ENCODE results near the gene FZR1.

The FZR1 gene

DNA sequence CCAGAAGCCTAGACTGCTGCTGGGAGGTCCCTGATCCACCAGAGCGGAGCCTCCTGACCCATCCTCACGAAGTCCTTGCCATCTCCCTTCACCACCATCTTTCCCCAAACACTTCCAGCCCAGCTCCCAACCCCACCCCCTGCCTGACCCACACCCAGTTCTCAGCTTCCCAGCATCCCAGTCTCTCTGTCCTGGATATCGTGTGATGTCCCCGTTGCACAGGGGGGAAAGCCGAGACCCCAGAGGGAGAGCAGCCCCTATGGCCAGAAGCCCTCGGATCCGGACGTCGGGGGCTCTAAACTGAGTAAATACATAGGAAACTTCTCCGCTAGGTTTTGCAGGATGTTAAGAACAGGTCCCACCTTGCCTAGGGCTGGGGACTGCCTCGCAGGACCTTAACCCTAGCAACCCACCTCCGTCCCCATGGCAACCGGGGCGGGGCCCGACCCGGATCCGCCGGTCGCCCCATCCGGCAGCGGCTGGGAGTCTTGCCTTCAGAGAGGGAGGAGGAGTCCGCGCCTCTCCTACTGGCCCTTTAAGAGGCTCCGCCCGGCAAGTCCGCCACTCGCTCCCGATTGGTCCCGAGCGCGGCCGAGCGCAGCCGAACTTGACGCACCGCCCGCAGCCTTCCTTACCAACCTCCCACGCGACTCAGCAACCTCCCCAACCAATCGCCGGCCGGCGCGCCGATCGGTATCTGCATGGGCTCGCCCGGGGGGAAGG, 66.2 kb downstream of the FZR1 start:
- no peak for TF ChIP-seq CTCF (IDR thresholded peaks at IDR 0.05; ENCODE audit: extremely low read depth, insufficient read depth, missing control alignments)
- in situ Hi-C loops (cut with MboI; ENCODE audit: low pct_unique_long_range_greater_than_20kb, low sequenced_read_pairs, unreplicated experiment), result no loop called here
- peak; percentile 99 for DNase-seq (ENCODE audit: low spot score)

GRCh38 chr19:3572855-3573161, 66.7 kb downstream of the FZR1 start, which contains the start of gene HMG20B:
Gene HMG20B, plus strand, starts transcription at chr19:3572944. Its CDS starts 366 bp downstream, at chr19:3573310.
- in situ Hi-C loops (cut with MboI; ENCODE audit: low pct_unique_long_range_greater_than_20kb, low sequenced_read_pairs, unreplicated experiment), result no loop called here
- TF ChIP-seq CTCF (IDR thresholded peaks at IDR 0.05; ENCODE audit: extremely low read depth, insufficient read depth, missing control alignments), result no peak
- DNase-seq (ENCODE audit: low spot score), result no peak

DNA sequence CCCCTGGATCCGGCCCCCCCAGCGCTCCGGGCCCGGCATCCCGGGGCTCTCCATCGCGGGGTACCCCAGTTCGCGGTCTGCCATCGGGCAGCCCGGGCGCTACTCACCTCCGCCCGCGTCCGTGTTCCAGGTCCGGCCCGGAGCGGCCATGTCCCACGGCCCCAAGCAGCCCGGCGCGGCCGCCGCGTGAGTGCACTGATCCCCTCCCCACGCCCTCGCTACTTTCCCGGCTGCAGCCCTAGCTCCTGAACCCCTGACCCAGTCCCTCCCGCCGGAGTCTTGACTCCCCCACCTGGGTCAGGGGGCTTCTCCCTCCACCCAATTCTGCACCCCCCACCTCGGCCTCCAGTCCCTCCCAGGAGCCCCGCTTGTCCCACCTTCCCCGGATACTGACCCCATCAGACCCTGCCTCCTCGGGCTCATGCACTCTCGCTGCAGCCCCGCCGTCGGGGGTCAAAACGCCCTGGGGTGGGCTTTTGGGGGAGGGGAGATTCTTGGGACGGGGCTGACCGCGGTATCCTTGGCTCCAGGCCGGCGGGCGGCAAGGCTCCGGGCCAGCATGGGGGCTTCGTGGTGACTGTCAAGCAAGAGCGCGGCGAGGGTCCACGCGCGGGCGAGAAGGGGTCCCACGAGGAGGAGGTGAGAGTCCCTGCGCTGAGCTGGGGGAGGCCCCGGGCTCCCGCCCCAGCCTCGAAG, 67.2 kb downstream of the FZR1 start:
- TF ChIP-seq CTCF (IDR thresholded peaks at IDR 0.05; ENCODE audit: extremely low read depth, insufficient read depth, missing control alignments), result no peak
- no peak for DNase-seq (ENCODE audit: low spot score)
- in situ Hi-C loops (cut with MboI; ENCODE audit: low pct_unique_long_range_greater_than_20kb, low sequenced_read_pairs, unreplicated experiment), result no loop called here

DNA sequence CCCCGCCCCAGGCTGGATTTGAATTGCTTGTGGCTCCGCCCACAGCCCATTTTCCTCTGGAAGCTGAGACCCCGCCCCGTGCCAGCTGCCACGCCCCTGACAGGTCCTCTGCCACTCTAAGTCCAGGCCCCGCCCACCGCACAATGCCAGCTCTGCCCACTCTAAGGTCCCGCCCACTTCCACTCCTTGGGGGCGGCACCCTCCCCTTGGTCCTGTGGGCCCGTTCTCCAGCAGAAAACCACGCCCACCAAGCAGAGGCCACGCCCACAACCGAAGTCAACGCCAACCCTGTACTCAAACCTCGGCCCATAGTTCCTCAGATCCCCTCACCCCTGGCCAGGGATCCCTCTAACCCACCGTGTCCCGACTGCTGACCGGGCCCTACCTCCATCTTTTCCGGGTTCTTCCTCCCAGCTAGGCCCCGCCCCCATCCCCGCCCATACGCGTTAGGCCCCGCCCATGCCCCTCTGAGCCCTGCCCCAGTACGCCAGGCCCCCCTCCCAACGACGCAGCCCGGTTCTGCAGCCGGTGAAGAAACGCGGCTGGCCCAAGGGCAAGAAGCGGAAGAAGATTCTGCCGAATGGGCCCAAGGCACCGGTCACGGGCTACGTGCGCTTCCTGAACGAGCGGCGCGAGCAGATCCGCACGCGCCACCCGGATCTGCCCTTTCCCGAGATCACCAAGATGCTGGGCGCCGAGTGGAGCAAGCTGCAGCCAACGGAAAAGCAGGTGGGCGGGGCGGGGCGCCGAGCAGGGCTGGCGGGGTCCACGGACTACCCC, 67.9 kb downstream of the FZR1 start:
- TF ChIP-seq CTCF (IDR thresholded peaks at IDR 0.05; ENCODE audit: extremely low read depth, insufficient read depth, missing control alignments), result no peak
- in situ Hi-C loops (cut with MboI; ENCODE audit: low pct_unique_long_range_greater_than_20kb, low sequenced_read_pairs, unreplicated experiment), result no loop called here
- DNase-seq (ENCODE audit: low spot score), result peak; percentile 95

DNA sequence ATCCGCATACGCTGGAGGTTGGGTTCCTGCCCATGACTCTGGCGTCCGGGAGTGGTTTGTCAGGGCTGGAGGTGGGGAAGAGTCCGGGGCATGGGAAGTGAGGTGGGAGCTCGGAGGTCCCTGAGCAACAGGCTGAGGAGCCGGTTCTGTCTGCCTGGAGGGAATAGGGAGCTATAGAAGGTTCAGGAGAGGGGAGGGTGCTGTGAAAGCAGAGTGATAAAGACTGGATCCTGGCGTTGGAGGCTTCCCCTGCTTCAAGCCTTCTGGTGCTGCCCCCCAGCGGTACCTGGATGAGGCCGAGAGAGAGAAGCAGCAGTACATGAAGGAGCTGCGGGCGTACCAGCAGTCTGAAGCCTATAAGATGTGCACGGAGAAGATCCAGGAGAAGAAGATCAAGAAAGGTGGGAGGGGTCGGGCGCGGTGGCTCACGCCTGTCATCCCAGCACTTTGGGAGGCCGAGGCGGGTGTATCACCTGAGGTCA, 69.2 kb downstream of the FZR1 start:
- DNase-seq (ENCODE audit: low spot score), result no peak
- peak; percentile 23 for TF ChIP-seq CTCF (IDR thresholded peaks at IDR 0.05; ENCODE audit: extremely low read depth, insufficient read depth, missing control alignments)
- in situ Hi-C loops (cut with MboI; ENCODE audit: low pct_unique_long_range_greater_than_20kb, low sequenced_read_pairs, unreplicated experiment), result no loop called here

- in situ Hi-C loops (cut with MboI; ENCODE audit: low pct_unique_long_range_greater_than_20kb, low sequenced_read_pairs, unreplicated experiment), result no loop called here
- no peak for TF ChIP-seq CTCF (IDR thresholded peaks at IDR 0.05; ENCODE audit: extremely low read depth, insufficient read depth, missing control alignments)
- DNase-seq (ENCODE audit: low spot score), result no peak
Observed at GRCh38 chr19:3575949-3576673, 70.0 kb downstream of the FZR1 start.
